Measurements from ENCODE around the gene AQP6.

Gene AQP6

DNA sequence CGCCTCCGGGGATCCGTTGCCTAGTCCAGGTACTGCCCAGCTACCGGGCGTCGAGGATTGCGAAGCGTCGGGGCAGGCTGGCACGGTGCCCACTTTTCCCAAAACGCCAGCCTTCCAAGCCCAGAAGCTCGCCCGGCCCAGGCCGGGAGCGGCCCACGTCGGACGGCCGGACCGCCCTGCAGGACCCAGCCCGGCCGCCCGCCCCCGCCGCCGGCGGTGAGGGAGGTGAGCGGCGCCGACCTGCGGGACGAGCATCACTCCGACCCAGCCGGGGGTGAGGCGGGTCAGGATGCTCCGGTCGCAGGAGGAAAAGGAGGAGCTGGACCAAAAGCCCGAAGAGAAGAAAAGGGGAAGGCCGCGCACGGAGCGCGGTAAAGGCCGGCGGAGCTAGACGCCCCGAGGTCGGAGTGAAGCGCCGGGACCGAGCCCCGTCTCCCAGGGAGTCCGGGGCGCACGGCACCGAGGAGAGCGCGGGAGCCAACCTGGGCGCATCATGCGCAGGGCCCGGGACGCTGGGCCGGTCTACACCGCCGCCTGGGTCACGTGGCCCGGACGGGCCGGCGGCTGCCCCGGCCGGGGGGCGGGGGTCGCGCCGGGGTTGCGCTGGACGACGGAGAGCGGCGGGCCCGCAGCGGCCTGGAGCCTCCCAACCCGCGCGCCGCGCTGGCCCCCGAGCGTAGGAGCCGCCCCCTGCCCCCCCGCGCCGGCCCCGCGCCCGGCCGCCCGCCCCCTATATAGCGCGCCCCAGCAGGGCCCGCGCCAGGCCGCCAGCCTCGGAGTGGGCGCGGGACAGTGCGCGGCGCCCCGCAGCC is 11.4 kb upstream of the AQP6 start, which contains the start of gene AQP5:
Gene AQP5 (plus strand): TSS at position 762 of the 812 bp plus-strand sequence. CDS start 146 bp downstream, outside the sequence.
- no peak within 1 kb of the TSS for H3K4me3 ChIP-seq (ENCODE audit: low read depth, low read length)
- in situ Hi-C loops (cut with HindIII; ENCODE audit: low sequenced_read_pairs), result no loop called here
- TF ChIP-seq, protein P1, sequence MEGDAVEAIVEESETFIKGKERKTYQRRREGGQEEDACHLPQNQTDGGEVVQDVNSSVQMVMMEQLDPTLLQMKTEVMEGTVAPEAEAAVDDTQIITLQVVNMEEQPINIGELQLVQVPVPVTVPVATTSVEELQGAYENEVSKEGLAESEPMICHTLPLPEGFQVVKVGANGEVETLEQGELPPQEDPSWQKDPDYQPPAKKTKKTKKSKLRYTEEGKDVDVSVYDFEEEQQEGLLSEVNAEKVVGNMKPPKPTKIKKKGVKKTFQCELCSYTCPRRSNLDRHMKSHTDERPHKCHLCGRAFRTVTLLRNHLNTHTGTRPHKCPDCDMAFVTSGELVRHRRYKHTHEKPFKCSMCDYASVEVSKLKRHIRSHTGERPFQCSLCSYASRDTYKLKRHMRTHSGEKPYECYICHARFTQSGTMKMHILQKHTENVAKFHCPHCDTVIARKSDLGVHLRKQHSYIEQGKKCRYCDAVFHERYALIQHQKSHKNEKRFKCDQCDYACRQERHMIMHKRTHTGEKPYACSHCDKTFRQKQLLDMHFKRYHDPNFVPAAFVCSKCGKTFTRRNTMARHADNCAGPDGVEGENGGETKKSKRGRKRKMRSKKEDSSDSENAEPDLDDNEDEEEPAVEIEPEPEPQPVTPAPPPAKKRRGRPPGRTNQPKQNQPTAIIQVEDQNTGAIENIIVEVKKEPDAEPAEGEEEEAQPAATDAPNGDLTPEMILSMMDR (IDR thresholded peaks at IDR 0.05; ENCODE audit: low read depth, low read length), result no peak
- no peak for DNase-seq (ENCODE audit: low read depth, low spot score)

DNA sequence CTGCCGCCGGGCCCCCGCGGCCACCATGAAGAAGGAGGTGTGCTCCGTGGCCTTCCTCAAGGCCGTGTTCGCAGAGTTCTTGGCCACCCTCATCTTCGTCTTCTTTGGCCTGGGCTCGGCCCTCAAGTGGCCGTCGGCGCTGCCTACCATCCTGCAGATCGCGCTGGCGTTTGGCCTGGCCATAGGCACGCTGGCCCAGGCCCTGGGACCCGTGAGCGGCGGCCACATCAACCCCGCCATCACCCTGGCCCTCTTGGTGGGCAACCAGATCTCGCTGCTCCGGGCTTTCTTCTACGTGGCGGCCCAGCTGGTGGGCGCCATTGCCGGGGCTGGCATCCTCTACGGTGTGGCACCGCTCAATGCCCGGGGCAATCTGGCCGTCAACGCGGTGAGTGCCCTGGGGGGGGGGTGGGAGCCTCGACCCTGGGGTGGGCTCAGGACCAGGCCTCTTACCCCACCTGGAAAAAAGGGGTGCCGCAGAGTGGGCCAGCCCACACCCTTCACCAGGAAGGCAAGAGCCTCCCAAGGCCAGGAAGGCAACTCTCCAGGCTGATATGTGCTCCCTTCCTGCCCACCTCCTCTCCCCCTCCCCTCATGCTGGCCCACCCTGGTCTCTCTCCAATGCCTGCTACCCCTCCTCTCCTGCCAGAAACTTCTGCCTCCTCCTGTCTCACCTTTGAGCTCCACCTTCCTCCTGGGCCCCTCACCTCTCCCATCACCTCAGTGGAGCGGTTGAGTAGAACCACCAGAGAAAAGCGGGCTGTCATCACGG is 10.6 kb upstream of the AQP6 start:
- DNase-seq (ENCODE audit: low read depth, low spot score), result no peak
- TF ChIP-seq, protein P1 (IDR thresholded peaks at IDR 0.05; ENCODE audit: low read depth, low read length), result no peak
- H3K4me3 ChIP-seq (ENCODE audit: low read depth, low read length), result no peak overlapping the region
- in situ Hi-C loops (cut with HindIII; ENCODE audit: low sequenced_read_pairs), result no loop called here

DNA sequence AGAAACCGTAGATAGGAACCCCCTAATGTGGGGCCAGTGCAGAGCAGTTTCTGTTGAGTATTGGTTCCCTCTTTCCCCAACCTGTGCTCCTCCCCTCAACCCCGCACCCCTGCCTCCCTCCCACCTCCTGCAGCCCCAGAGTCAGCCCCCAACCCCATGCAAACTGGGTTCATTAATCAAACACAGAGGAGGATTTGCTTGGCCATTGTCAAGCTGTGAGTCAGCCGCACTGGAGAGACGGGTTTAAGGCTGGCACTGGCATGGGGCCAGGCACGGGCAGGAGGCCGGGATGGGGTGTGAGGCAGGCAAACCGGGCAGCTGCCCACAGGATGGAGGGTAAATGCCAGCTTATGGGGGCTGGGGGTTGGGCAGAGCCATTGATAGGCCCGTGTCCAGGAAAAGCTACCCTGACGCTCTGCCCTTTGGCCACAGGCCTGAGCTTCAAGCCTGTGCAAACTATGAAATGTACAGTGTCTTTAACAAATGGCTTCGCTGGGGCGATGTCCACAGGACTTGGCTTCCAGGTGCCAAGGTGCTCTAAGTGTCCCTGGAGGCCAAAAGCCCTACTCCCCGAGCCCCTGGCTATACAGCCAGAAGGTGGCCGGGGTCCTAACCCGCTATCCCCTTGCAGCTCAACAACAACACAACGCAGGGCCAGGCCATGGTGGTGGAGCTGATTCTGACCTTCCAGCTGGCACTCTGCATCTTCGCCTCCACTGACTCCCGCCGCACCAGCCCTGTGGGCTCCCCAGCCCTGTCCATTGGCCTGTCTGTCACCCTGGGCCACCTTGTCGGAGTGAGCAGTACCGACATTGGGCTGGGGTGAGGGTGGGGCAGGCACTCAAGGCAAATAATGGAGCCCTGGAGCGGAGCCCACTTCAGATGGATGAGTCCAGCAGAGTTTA is 9.6 kb upstream of the AQP6 start:
- no peak overlapping the region for H3K4me3 ChIP-seq (ENCODE audit: low read depth, low read length)
- in situ Hi-C loops (cut with HindIII; ENCODE audit: low sequenced_read_pairs), result no loop called here
- TF ChIP-seq, protein P1 (IDR thresholded peaks at IDR 0.05; ENCODE audit: low read depth, low read length), result no peak
- DNase-seq (ENCODE audit: low read depth, low spot score), result no peak

DNA sequence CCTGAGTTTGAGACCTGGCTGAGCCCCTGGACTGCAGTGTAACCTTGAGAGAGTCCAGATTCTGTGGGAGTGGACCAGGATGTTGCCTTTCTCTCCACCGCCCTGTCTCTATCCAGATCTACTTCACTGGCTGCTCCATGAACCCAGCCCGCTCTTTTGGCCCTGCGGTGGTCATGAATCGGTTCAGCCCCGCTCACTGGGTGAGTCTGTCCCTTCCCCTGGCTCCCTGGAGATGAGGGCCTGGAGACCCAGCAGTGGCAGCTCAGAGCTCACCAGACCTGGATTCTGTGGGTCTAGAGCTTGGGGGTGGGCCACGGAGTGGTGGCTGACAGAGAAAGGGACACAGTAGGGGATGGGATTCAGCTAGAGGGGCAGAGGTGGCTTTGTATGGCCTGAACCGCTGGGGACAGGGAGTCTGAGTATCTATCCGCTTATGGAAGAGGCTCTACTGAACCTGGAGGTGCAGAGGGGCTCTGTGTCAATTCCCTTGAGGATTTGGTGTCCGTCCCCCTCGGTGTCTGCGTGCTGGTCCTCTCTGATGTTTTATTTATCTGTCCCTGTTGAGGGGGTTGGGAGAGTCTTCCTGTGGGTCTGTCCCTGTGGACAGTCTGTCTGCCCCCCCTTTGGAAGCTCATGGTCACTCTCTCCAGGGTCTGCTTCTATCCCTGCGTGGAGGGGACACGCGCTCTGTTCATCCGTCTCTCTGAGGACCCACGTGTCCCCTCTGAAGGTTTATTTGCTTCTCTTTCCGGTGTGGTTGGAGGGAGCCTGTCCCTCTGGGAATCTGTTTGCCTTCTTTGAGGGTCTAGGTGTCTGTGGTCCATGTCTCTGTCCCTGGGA is 8.6 kb upstream of the AQP6 start:
- in situ Hi-C loops (cut with HindIII; ENCODE audit: low sequenced_read_pairs), result no loop called here
- no peak for DNase-seq (ENCODE audit: low read depth, low spot score)
- no peak overlapping the region for H3K4me3 ChIP-seq (ENCODE audit: low read depth, low read length)
- TF ChIP-seq, protein P1 (IDR thresholded peaks at IDR 0.05; ENCODE audit: low read depth, low read length), result no peak

DNA sequence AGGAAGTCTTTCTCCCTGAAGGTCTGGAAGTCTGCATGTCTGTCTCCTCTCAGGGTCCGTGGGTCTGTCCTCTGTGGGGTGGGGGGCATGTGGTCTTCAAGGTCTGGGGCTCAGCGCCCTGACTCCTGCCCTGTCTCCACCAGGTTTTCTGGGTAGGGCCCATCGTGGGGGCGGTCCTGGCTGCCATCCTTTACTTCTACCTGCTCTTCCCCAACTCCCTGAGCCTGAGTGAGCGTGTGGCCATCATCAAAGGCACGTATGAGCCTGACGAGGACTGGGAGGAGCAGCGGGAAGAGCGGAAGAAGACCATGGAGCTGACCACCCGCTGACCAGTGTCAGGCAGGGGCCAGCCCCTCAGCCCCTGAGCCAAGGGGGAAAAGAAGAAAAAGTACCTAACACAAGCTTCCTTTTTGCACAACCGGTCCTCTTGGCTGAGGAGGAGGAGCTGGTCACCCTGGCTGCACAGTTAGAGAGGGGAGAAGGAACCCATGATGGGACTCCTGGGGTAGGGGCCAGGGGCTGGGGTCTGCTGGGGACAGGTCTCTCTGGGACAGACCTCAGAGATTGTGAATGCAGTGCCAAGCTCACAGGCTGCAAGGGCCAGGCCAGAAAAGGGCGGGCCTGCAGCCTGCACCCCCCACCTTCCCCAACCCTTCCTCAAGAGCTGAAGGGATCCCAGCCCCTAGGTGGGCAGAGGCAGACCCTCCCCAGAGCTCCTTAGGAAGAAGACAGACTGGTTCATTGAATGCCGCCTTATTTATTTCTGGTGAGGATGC is 7.7 kb upstream of the AQP6 start:
- no peak for DNase-seq (ENCODE audit: low read depth, low spot score)
- in situ Hi-C loops (cut with HindIII; ENCODE audit: low sequenced_read_pairs), result no loop called here
- TF ChIP-seq, protein P1 (IDR thresholded peaks at IDR 0.05; ENCODE audit: low read depth, low read length), result no peak
- H3K4me3 ChIP-seq (ENCODE audit: low read depth, low read length), result no peak overlapping the region
